GM12801 (cell line): ENCODE data around the gene MET.

ENCODE experiments used
- TF ChIP-seq, protein P1 (sequence below): IDR thresholded peaks from one replicate; pipeline ENCODE4 v1.5.1; 2011; ENCODE audit warnings: control low read depth; ENCODE audit not compliant: insufficient read length; ENCODE audit errors: extremely low read depth

Gene MET

DNA sequence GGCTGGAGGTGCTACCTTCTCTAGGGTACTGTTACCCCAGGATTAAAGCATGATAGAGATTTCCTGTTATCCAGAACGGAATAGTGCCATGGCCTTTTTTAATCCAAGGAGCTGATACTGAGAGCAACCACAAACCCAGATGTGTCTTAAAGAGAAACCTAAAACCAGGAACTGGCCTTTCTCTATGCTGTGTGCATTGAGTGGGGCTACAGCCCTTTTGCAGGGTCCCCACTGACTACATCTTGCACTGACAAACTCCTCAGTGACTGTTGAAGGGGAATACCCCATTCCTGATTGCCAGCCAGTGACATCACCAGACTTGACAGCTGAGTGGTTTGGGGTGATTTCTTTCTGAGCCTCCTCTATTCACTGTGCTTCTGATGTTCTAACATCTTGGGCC, 108.5 kb downstream of the MET start:
- TF ChIP-seq, protein P1, sequence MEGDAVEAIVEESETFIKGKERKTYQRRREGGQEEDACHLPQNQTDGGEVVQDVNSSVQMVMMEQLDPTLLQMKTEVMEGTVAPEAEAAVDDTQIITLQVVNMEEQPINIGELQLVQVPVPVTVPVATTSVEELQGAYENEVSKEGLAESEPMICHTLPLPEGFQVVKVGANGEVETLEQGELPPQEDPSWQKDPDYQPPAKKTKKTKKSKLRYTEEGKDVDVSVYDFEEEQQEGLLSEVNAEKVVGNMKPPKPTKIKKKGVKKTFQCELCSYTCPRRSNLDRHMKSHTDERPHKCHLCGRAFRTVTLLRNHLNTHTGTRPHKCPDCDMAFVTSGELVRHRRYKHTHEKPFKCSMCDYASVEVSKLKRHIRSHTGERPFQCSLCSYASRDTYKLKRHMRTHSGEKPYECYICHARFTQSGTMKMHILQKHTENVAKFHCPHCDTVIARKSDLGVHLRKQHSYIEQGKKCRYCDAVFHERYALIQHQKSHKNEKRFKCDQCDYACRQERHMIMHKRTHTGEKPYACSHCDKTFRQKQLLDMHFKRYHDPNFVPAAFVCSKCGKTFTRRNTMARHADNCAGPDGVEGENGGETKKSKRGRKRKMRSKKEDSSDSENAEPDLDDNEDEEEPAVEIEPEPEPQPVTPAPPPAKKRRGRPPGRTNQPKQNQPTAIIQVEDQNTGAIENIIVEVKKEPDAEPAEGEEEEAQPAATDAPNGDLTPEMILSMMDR, result no peak

DNA sequence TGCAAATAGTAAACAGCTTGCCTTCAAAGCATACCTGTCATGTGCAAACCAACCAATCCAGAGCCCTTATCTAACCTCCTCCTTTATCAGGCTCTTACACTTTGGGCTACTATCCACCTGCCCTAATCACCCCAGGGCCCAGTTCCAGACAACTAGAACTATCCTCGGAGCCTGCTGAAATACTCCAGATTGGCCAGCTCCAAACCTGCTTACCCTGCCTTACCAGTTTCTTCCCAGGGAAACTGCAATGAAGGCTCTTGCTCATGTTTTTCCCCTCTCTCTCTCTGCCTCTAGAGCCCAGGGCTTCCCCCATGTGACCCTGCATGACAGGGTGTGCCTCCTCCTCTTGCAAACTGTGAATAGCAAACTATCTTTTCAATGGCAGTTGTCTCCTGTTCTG, 109.0 kb downstream of the MET start:
- TF ChIP-seq, protein P1, result no peak

DNA sequence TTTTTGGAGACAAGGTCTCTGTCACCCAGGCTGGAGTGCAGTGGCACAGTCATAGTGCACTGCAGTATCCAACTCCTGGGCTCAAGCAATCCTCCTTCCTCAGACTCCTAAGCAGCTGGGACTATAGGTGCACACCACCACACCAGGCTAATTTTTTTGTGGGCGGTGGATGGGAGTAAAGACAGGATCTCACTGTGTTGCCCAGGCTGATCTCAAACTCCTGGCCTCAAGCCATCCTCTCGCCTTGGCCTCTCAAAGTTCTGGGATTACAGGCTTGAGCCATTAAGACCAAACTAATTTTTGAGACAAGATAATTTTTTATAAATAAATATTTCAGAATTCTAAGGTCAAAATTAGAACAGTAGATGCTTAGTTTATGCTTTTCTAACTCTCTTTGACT, 109.6 kb downstream of the MET start:
- TF ChIP-seq, protein P1, result no peak

DNA sequence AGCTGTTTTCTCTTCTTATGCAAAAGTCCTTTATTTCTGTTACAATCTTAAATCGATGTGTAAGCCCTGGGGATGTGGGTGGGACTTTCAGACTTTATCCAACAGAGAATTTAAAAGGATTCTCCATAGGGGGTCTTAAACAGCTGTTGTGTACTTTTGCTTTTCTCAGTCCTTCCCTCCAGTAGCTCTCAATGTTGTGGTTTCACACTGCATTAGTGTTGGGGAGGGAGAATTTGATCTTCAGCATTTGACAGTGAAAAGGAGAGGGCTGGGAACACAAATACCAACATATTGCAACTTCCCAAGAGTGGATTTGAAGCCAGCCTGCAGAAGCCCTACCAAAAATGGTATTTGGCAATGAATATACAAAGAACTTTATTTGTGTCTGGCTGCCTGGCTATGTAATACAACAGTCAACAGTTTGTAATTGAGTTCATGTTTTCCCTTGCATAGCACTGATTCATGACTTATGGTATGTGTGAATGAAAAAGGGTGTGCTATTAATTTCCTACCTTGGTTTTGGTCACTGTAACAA, 110.2 kb downstream of the MET start:
- TF ChIP-seq, protein P1, result no peak

DNA sequence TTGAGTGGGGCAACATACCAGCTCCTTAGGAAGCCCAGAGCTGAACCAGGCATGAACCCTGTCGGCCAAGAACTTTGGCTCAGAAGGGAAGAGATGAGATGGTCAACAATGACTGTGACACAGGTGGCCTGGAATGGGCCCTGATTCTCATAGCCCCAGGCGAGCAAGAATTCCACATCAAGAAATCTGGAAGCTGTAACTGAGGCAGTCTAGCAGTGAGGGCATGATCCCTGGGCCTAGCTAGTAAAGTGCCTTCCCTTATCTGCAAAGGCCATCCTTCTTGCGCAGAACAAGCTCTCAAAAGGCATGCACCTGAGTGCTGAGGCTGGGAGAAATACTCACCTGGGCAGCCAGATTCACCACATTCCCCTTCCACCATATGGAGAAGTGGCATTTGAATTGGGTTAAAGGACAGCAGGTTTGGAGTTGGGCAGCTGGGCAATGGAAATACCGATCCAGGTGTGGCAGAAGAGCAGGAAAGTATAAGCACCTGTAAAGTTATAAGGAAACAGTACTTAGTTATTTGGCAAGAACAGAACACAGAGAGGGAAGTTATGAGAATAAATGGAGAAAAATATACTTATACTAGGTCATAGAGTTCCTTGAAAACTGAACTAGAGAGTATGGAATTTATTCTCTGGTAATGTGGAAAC, 111.8 kb downstream of the MET start:
- TF ChIP-seq, protein P1, result no peak

DNA sequence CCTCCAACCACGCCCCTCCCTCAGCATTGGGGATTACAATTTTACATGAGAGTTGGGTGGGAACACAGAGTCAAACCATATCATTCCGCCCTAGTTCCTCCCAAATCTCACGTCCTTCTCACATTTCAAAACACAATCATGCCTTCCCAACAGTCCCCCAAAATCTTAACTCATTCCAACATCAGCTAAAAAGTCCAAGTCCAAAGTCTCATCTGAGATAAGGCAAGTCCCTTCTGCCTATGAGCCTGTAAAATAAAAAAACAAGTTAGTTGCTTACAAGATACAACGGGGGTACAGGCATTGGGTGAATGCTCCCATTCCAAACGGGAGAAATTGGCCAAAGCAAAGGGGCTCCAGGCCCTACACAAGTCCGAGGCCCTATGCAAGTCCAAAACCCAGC, 112.7 kb downstream of the MET start:
- TF ChIP-seq, protein P1, result no peak

DNA sequence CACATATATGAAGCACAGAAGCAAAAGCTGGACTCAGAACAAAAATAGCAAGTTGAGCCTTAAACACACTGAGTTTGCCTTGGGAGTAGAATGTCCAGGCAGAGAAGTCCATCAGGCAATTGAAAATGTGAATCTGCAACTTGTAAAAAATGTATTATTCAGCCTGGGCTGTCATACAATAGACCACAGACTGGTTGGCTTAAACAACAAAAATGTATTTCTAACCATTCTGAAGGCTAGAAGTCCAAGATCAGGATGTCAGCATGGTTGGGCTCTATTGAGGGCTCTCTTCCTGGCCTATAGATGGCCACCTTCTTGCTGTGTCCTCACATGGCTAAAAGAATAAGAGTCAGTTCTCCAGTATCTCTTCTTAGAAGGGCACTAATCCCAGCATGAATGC, 113.8 kb downstream of the MET start:
- TF ChIP-seq, protein P1, result no peak
